ENCODE measurements around the gene GNGT2.

- TF ChIP-seq CTCF (conservative IDR thresholded peaks at IDR 0.05; ENCODE audit: low read depth, low read length) = no peak
- TF ChIP-seq EZH2phosphoT487 (IDR thresholded peaks at IDR 0.05; ENCODE audit: borderline replicate concordance, low read length) = no peak
- TF ChIP-seq EZH2 (IDR thresholded peaks at IDR 0.05; ENCODE audit: low read length, unreplicated experiment) = no peak
Measured at GRCh38 chr17:49255125-49255524, 44.8 kb upstream of the GNGT2 start.

Measured in PC-3 (cell line).